HEK293 (cell line): Measurements from ENCODE around the gene ZFP91.

ENCODE experiments used
- KLF10 ChIP-seq: fragments of 450-650 bp; IDR thresholded peaks from 2 replicates; pipeline ENCODE4 v1.5.1; 2018; ENCODE audit warnings: missing biosample characterization, mild to moderate bottlenecking, missing genetic modification characterization
- ZNF112 ChIP-seq: fragments of 450-650 bp; formaldehyde crosslinking; IDR thresholded peaks from 2 replicates; pipeline ENCODE4 v1.5.0; 2017; ENCODE audit warnings: missing biosample characterization, missing genetic modification characterization
- ZNF266 ChIP-seq: fragments of 450-650 bp; formaldehyde crosslinking; IDR thresholded peaks from 2 replicates; pipeline ENCODE4 v1.5.1; 2016; ENCODE audit warnings: missing biosample characterization, missing genetic modification characterization, low read depth
- ZNF350 ChIP-seq: fragments of 450-650 bp; formaldehyde crosslinking; IDR thresholded peaks from 2 replicates; pipeline ENCODE4 v1.5.0; 2017; ENCODE audit warnings: missing biosample characterization, mild to moderate bottlenecking, missing genetic modification characterization
- ZNF416 ChIP-seq: fragments of 450-650 bp; formaldehyde crosslinking; IDR thresholded peaks from 2 replicates; pipeline ENCODE4 v1.5.1; 2016; ENCODE audit warnings: missing biosample characterization, missing genetic modification characterization
- ZNF830 ChIP-seq: fragments of 450-650 bp; IDR thresholded peaks from 2 replicates; pipeline ENCODE4 v1.5.0; 2018; ENCODE audit warnings: missing biosample characterization, missing genetic modification characterization, low read depth, mild to moderate bottlenecking, moderate library complexity
- TF ChIP-seq, protein P1 (sequence below): fragments of 450-650 bp; formaldehyde crosslinking; IDR thresholded peaks from 2 replicates; pipeline ENCODE4 v1.5.1; 2016; ENCODE audit warnings: missing biosample characterization, missing genetic modification characterization
- TF ChIP-seq, protein P2 (sequence below): fragments of 450-650 bp; IDR thresholded peaks from 2 replicates; pipeline ENCODE4 v1.5.1; 2018; ENCODE audit warnings: missing biosample characterization, mild to moderate bottlenecking, missing genetic modification characterization
- TF ChIP-seq, protein P3 (sequence below): fragments of 450-650 bp; formaldehyde crosslinking; IDR thresholded peaks from 2 replicates; pipeline ENCODE4 v1.5.1; 2016; ENCODE audit warnings: missing biosample characterization, missing genetic modification characterization, borderline replicate concordance
- TF ChIP-seq, protein P4 (sequence below): fragments of 450-650 bp; formaldehyde crosslinking; IDR thresholded peaks from 2 replicates; pipeline ENCODE4 v1.5.1; 2016; ENCODE audit warnings: missing biosample characterization, missing genetic modification characterization
- TF ChIP-seq, protein P5 (sequence below): sonication (generic); formaldehyde crosslinking; IDR thresholded peaks from 2 replicates; pipeline ENCODE4 v1.8.1; 2022; ENCODE audit warnings: mild to moderate bottlenecking, moderate library complexity, missing genetic modification reagents
- TF ChIP-seq, protein P6 (sequence below): fragments of 450-650 bp; formaldehyde crosslinking; IDR thresholded peaks from 2 replicates; pipeline ENCODE4 v1.5.1; 2017; ENCODE audit warnings: missing biosample characterization, missing genetic modification characterization
- TF ChIP-seq, protein P7 (sequence below): fragments of 450-650 bp; formaldehyde crosslinking; optimal IDR thresholded peaks from 2 replicates; pipeline ENCODE3; 2016; ENCODE audit warnings: missing biosample characterization, mild to moderate bottlenecking, missing genetic modification characterization
- TF ChIP-seq, protein P8 (sequence below): fragments of 450-650 bp; formaldehyde crosslinking; IDR thresholded peaks from 2 replicates; pipeline ENCODE4 v1.5.1; 2016; ENCODE audit warnings: missing biosample characterization, missing genetic modification characterization

DNA sequence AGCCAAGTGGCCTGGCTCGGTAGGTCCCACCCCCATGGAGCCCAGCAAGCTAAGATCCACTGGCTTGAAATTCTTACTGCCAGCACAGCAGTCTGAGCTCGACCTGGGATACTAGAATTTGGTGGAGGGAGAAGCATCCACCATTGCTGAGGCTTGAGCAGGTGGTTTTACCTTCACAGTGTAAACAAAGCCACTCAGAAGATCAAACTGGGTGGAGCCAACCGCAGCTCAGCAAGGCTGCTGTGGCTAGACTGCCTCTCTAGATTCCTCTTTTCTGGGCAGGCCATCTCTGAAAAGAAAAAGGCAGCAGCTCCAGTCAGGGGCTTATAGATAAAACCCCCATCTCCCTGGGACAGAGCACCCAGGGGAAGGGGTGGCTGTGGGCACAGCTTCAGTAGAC is 48.6 kb upstream of the ZFP91 start:
- TF ChIP-seq, protein P1, sequence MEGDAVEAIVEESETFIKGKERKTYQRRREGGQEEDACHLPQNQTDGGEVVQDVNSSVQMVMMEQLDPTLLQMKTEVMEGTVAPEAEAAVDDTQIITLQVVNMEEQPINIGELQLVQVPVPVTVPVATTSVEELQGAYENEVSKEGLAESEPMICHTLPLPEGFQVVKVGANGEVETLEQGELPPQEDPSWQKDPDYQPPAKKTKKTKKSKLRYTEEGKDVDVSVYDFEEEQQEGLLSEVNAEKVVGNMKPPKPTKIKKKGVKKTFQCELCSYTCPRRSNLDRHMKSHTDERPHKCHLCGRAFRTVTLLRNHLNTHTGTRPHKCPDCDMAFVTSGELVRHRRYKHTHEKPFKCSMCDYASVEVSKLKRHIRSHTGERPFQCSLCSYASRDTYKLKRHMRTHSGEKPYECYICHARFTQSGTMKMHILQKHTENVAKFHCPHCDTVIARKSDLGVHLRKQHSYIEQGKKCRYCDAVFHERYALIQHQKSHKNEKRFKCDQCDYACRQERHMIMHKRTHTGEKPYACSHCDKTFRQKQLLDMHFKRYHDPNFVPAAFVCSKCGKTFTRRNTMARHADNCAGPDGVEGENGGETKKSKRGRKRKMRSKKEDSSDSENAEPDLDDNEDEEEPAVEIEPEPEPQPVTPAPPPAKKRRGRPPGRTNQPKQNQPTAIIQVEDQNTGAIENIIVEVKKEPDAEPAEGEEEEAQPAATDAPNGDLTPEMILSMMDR (tag by site-specific recombination), result no peak
- TF ChIP-seq, protein P2, sequence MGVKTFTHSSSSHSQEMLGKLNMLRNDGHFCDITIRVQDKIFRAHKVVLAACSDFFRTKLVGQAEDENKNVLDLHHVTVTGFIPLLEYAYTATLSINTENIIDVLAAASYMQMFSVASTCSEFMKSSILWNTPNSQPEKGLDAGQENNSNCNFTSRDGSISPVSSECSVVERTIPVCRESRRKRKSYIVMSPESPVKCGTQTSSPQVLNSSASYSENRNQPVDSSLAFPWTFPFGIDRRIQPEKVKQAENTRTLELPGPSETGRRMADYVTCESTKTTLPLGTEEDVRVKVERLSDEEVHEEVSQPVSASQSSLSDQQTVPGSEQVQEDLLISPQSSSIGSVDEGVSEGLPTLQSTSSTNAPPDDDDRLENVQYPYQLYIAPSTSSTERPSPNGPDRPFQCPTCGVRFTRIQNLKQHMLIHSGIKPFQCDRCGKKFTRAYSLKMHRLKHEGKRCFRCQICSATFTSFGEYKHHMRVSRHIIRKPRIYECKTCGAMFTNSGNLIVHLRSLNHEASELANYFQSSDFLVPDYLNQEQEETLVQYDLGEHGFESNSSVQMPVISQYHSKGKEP (tag by site-specific recombination), result no peak
- TF ChIP-seq ZNF112 (tag by site-specific recombination) (no peak), ZNF830 (tag by site-specific recombination) (no peak), ZNF266 (tag by site-specific recombination) (no peak), ZNF350 (tag by site-specific recombination) (no peak), KLF10 (tag by site-specific recombination) (no peak), ZNF416 (tag by site-specific recombination) (no peak)
- TF ChIP-seq, protein P3, sequence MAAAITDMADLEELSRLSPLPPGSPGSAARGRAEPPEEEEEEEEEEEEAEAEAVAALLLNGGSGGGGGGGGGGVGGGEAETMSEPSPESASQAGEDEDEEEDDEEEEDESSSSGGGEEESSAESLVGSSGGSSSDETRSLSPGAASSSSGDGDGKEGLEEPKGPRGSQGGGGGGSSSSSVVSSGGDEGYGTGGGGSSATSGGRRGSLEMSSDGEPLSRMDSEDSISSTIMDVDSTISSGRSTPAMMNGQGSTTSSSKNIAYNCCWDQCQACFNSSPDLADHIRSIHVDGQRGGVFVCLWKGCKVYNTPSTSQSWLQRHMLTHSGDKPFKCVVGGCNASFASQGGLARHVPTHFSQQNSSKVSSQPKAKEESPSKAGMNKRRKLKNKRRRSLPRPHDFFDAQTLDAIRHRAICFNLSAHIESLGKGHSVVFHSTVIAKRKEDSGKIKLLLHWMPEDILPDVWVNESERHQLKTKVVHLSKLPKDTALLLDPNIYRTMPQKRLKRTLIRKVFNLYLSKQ (tag by site-specific recombination), result no peak
- TF ChIP-seq, protein P4, sequence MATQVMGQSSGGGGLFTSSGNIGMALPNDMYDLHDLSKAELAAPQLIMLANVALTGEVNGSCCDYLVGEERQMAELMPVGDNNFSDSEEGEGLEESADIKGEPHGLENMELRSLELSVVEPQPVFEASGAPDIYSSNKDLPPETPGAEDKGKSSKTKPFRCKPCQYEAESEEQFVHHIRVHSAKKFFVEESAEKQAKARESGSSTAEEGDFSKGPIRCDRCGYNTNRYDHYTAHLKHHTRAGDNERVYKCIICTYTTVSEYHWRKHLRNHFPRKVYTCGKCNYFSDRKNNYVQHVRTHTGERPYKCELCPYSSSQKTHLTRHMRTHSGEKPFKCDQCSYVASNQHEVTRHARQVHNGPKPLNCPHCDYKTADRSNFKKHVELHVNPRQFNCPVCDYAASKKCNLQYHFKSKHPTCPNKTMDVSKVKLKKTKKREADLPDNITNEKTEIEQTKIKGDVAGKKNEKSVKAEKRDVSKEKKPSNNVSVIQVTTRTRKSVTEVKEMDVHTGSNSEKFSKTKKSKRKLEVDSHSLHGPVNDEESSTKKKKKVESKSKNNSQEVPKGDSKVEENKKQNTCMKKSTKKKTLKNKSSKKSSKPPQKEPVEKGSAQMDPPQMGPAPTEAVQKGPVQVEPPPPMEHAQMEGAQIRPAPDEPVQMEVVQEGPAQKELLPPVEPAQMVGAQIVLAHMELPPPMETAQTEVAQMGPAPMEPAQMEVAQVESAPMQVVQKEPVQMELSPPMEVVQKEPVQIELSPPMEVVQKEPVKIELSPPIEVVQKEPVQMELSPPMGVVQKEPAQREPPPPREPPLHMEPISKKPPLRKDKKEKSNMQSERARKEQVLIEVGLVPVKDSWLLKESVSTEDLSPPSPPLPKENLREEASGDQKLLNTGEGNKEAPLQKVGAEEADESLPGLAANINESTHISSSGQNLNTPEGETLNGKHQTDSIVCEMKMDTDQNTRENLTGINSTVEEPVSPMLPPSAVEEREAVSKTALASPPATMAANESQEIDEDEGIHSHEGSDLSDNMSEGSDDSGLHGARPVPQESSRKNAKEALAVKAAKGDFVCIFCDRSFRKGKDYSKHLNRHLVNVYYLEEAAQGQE (tag by site-specific recombination), result no peak
- TF ChIP-seq, protein P5, sequence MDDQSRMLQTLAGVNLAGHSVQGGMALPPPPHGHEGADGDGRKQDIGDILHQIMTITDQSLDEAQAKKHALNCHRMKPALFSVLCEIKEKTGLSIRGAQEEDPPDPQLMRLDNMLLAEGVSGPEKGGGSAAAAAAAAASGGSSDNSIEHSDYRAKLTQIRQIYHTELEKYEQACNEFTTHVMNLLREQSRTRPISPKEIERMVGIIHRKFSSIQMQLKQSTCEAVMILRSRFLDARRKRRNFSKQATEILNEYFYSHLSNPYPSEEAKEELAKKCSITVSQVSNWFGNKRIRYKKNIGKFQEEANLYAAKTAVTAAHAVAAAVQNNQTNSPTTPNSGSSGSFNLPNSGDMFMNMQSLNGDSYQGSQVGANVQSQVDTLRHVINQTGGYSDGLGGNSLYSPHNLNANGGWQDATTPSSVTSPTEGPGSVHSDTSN (CRISPR knock-in tag), result no peak
- TF ChIP-seq, protein P6, sequence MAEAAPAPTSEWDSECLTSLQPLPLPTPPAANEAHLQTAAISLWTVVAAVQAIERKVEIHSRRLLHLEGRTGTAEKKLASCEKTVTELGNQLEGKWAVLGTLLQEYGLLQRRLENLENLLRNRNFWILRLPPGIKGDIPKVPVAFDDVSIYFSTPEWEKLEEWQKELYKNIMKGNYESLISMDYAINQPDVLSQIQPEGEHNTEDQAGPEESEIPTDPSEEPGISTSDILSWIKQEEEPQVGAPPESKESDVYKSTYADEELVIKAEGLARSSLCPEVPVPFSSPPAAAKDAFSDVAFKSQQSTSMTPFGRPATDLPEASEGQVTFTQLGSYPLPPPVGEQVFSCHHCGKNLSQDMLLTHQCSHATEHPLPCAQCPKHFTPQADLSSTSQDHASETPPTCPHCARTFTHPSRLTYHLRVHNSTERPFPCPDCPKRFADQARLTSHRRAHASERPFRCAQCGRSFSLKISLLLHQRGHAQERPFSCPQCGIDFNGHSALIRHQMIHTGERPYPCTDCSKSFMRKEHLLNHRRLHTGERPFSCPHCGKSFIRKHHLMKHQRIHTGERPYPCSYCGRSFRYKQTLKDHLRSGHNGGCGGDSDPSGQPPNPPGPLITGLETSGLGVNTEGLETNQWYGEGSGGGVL (tag by site-specific recombination), result no peak
- TF ChIP-seq, protein P7, sequence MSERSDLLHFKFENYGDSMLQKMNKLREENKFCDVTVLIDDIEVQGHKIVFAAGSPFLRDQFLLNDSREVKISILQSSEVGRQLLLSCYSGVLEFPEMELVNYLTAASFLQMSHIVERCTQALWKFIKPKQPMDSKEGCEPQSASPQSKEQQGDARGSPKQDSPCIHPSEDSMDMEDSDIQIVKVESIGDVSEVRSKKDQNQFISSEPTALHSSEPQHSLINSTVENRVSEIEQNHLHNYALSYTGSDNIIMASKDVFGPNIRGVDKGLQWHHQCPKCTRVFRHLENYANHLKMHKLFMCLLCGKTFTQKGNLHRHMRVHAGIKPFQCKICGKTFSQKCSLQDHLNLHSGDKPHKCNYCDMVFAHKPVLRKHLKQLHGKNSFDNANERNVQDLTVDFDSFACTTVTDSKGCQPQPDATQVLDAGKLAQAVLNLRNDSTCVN (tag by site-specific recombination), result no peak
- TF ChIP-seq, protein P8, sequence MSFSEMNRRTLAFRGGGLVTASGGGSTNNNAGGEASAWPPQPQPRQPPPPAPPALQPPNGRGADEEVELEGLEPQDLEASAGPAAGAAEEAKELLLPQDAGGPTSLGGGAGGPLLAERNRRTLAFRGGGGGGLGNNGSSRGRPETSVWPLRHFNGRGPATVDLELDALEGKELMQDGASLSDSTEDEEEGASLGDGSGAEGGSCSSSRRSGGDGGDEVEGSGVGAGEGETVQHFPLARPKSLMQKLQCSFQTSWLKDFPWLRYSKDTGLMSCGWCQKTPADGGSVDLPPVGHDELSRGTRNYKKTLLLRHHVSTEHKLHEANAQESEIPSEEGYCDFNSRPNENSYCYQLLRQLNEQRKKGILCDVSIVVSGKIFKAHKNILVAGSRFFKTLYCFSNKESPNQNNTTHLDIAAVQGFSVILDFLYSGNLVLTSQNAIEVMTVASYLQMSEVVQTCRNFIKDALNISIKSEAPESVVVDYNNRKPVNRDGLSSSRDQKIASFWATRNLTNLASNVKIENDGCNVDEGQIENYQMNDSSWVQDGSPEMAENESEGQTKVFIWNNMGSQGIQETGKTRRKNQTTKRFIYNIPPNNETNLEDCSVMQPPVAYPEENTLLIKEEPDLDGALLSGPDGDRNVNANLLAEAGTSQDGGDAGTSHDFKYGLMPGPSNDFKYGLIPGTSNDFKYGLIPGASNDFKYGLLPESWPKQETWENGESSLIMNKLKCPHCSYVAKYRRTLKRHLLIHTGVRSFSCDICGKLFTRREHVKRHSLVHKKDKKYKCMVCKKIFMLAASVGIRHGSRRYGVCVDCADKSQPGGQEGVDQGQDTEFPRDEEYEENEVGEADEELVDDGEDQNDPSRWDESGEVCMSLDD (tag by site-specific recombination), result no peak
